ENCODE data around the gene FMN1. TPM values are rescaled to one million over a fixed set of nuclear protein-coding genes. Genes with fewer than 3 reads are reported as not detected.

FMN1 gene
- total RNA-seq, 2 donors from 2014 or later: 0.60 to 1.1 TPM

DNA sequence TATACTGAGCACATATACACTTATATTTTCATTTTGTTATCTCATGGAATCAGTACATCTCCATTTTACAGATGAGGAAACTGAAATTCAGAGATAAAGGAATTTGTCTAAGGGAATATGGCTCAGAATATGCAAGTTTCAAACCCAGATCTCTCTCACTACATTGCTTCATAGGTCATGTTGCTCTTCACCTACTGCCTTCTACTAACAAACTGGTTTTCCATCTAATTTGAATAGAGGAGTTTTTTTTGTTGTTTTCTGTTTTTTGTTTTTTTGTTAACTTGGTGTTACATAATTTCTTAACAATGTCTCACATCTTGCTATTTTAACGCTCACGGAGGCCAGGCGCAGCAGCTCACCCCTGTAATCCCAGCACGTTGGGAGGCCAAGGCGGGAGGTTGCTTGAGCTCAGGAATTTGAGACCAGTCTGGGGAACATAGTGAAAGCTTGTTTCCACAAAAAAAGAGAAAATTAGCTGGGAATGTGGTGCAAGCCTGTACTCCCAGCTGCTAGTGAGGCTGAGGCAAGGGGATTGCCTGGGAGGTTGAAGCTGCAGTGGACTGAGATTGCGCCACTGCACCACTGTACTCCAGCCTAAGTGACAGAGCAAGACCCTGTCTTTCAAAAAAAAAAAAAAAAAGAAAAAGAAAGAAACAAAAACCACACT lies 37.0 kb downstream of the FMN1 start:
- WGBS, 2 experiments (ENCODE audit: insufficient coverage in 1 of 2, insufficient read length in 1 of 2): 76 to 95% methylated on average over 5 to 6 of the region's 6 CpGs
- Histone ChIP-seq H3K9me3 (ENCODE audit: control insufficient read depth, low read length) (no peaks in the 10 kb centered on the region), H3K36me3 (ENCODE audit: control insufficient read depth, insufficient read depth, low read length) (no peaks in the 10 kb centered on the region), H3K4me1 (ENCODE audit: control insufficient read depth, insufficient read depth, low read length) (no peaks in the 10 kb centered on the region), H3K27me3 (ENCODE audit: control insufficient read depth, insufficient read depth, low read length, poor library complexity, severe bottlenecking) (no peaks in the 10 kb centered on the region), H3K27ac (ENCODE audit: low read depth, low read length) (no peak overlapping the region), H3K4me3 (ENCODE audit: low read length) (no peak overlapping the region), H3K9ac (ENCODE audit: extremely low read depth, low read length, poor library complexity, severe bottlenecking) (no peak overlapping the region)
- H3K4me3 Mint-ChIP-seq: no peak overlapping the region
- no peak for DNase-seq
- peaks cover 14% of the 10 kb centered on the region for H3K27me3 Mint-ChIP-seq (ENCODE audit: insufficient read depth)
- no peaks in the 10 kb centered on the region for H3K9me3 Mint-ChIP-seq
- TF ChIP-seq, protein P1, sequence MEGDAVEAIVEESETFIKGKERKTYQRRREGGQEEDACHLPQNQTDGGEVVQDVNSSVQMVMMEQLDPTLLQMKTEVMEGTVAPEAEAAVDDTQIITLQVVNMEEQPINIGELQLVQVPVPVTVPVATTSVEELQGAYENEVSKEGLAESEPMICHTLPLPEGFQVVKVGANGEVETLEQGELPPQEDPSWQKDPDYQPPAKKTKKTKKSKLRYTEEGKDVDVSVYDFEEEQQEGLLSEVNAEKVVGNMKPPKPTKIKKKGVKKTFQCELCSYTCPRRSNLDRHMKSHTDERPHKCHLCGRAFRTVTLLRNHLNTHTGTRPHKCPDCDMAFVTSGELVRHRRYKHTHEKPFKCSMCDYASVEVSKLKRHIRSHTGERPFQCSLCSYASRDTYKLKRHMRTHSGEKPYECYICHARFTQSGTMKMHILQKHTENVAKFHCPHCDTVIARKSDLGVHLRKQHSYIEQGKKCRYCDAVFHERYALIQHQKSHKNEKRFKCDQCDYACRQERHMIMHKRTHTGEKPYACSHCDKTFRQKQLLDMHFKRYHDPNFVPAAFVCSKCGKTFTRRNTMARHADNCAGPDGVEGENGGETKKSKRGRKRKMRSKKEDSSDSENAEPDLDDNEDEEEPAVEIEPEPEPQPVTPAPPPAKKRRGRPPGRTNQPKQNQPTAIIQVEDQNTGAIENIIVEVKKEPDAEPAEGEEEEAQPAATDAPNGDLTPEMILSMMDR (conservative IDR thresholded peaks at IDR 0.05): no peak
- no peaks in the 10 kb centered on the region for H3K36me3 Mint-ChIP-seq (ENCODE audit: low read depth)
- no peaks in the 10 kb centered on the region for H3K4me1 Mint-ChIP-seq
- H3K27ac Mint-ChIP-seq: no peak overlapping the region

- no peak overlapping the region for H3K4me3 ChIP-seq (ENCODE audit: low read length)
- H3K27ac ChIP-seq (ENCODE audit: low read depth, low read length): no peak overlapping the region
- TF ChIP-seq, protein P1 (conservative IDR thresholded peaks at IDR 0.05): no peak
- Mint-ChIP-seq H3K9me3 (no peaks in the 10 kb centered on the region), H3K27me3 (ENCODE audit: insufficient read depth) (peaks cover 14% of the 10 kb centered on the region), H3K4me1 (no peaks in the 10 kb centered on the region), H3K4me3 (no peak overlapping the region), H3K36me3 (ENCODE audit: low read depth) (no peaks in the 10 kb centered on the region), H3K27ac (no peak overlapping the region)
- H3K9me3 ChIP-seq (ENCODE audit: control insufficient read depth, low read length): no peaks in the 10 kb centered on the region
- WGBS, 2 experiments (ENCODE audit: insufficient coverage in 1 of 2, insufficient read length in 1 of 2): 96 to 97% methylated on average over 4 to 7 of the region's 7 CpGs
- no peaks in the 10 kb centered on the region for H3K27me3 ChIP-seq (ENCODE audit: control insufficient read depth, insufficient read depth, low read length, poor library complexity, severe bottlenecking)
- H3K4me1 ChIP-seq (ENCODE audit: control insufficient read depth, insufficient read depth, low read length): no peaks in the 10 kb centered on the region
- H3K36me3 ChIP-seq (ENCODE audit: control insufficient read depth, insufficient read depth, low read length): no peaks in the 10 kb centered on the region
- no peak overlapping the region for H3K9ac ChIP-seq (ENCODE audit: extremely low read depth, low read length, poor library complexity, severe bottlenecking)
- DNase-seq: no peak
These were observed 38.7 kb downstream of the FMN1 start for GRCh38 chr15:33155691-33156420.

DNA sequence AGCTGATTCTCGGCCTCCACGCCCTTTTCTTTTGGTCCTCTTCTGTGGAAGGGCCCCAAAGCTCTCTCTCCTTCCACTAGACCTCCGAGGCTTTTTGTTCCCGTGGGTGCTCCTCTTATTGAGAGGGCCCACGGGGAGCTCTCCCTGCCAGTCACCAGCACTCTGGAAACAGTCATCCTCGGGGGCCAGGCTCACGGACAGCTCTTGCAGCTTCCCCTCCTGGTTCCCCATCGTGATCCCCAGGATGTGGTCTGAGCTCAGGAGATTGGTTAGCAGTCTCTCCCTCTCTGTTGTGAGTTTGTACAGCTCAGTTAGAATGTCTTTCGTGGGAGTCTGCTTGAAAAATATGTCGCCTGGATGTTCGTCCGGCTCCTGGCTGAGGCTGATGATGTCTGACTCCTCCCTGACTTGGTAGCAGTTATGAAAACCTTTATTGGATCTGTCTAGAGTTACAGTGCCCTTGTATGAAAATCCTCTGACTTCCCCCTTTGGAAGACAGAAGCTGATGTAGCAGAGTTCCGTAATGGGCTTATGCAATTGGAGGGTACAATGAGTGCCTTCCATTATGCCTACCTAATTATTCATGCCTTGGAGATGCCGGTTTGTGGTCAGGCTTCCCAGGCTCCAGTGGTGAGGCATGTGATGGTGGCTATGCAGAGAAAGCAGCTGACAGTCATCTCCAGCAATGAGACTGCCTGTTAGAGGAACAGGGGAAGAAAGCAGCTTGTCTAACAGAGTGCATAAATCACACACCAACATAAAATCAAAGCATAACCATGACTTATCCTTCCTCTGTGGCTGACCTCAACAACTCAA lies 40.0 kb downstream of the FMN1 start:
- TF ChIP-seq, protein P1 (conservative IDR thresholded peaks at IDR 0.05): no peak
- no peak overlapping the region for H3K27ac ChIP-seq (ENCODE audit: low read depth, low read length)
- no peaks in the 10 kb centered on the region for H3K9me3 Mint-ChIP-seq
- peaks cover 14% of the 10 kb centered on the region for H3K27me3 Mint-ChIP-seq (ENCODE audit: insufficient read depth)
- H3K9me3 ChIP-seq (ENCODE audit: control insufficient read depth, low read length): no peaks in the 10 kb centered on the region
- H3K9ac ChIP-seq (ENCODE audit: extremely low read depth, low read length, poor library complexity, severe bottlenecking): no peak overlapping the region
- H3K27ac Mint-ChIP-seq: no peak overlapping the region
- no peaks in the 10 kb centered on the region for H3K36me3 Mint-ChIP-seq (ENCODE audit: low read depth)
- no peak overlapping the region for H3K4me3 ChIP-seq (ENCODE audit: low read length)
- DNase-seq: no peak
- no peaks in the 10 kb centered on the region for H3K36me3 ChIP-seq (ENCODE audit: control insufficient read depth, insufficient read depth, low read length)
- H3K27me3 ChIP-seq (ENCODE audit: control insufficient read depth, insufficient read depth, low read length, poor library complexity, severe bottlenecking): no peaks in the 10 kb centered on the region
- H3K4me3 Mint-ChIP-seq: no peak overlapping the region
- H3K4me1 Mint-ChIP-seq: no peaks in the 10 kb centered on the region
- H3K4me1 ChIP-seq (ENCODE audit: control insufficient read depth, insufficient read depth, low read length): peaks cover 3% of the 10 kb centered on the region
- WGBS, 2 experiments (ENCODE audit: insufficient coverage in 1 of 2, insufficient read length in 1 of 2): 89 to 95% methylated on average over 9 to 14 of the region's 14 CpGs

Data from endodermal cell (in vitro differentiated cells).